Endometrial microvascular endothelial cells (primary cell): ENCODE results near the gene SPTB. TPM values are rescaled to one million over a fixed set of nuclear protein-coding genes. Genes with fewer than 3 reads are reported as not detected.

Experiments used
- in situ Hi-C: cut with HindIII; loops from 2 replicates; pipeline ENCODE4 v1.10.0; 2017; ENCODE audit warnings: low sequenced_read_pairs, low pct_unique_long_range_greater_than_20kb; ENCODE audit errors: inconsistent ontology term
- total RNA-seq: library from RNA; depleted of rRNA; stranded (reverse); fragments of >200 nt; gene quantifications from one replicate; pipeline ENCODE4 v1.2.3, GENCODE V29; 2015; ENCODE audit errors: inconsistent ontology term

The SPTB gene
- total RNA-seq, 1 donor from 2014 or later, result not detected

GRCh38 chr14:64762044-64763034 lies 117.4 kb downstream of the SPTB start:
- in situ Hi-C loops, result no loop called here

- in situ Hi-C loops, result no loop called here
Measured at GRCh38 chr14:64761441-64762043, 118.2 kb downstream of the SPTB start.

GRCh38 chr14:64760916-64761315 lies 118.8 kb downstream of the SPTB start:
- in situ Hi-C loops, result no loop called here

- in situ Hi-C loops, result no loop called here
Measured at GRCh38 chr14:64760146-64760755, 119.5 kb downstream of the SPTB start.

- in situ Hi-C loops, result no loop called here
Measured at GRCh38 chr14:64759555-64759938, 120.2 kb downstream of the SPTB start.

GRCh38 chr14:64758691-64759554 lies 120.8 kb downstream of the SPTB start:
- in situ Hi-C loops, result no loop called here

GRCh38 chr14:64758025-64758521 lies 121.6 kb downstream of the SPTB start:
- in situ Hi-C loops, result no loop called here

GRCh38 chr14:64757601-64758000 lies 122.1 kb downstream of the SPTB start:
- in situ Hi-C loops, result no loop called here

- in situ Hi-C loops, result no loop called here
Measured at GRCh38 chr14:64756712-64757111, 123.0 kb downstream of the SPTB start.

GRCh38 chr14:64755781-64756221 lies 123.9 kb downstream of the SPTB start:
- in situ Hi-C loops, result no loop called here

GRCh38 chr14:64754685-64755084 lies 125.0 kb downstream of the SPTB start:
- in situ Hi-C loops, result no loop called here

GRCh38 chr14:64753999-64754398 lies 125.7 kb downstream of the SPTB start:
- in situ Hi-C loops, result no loop called here

- in situ Hi-C loops, result no loop called here
Measured at GRCh38 chr14:64753374-64753773, 126.3 kb downstream of the SPTB start.

GRCh38 chr14:64752909-64753308 lies 126.8 kb downstream of the SPTB start:
- in situ Hi-C loops, result no loop called here

GRCh38 chr14:64748995-64749714 lies 130.6 kb downstream of the SPTB start:
- in situ Hi-C loops, result no loop called here

GRCh38 chr14:64748521-64748920 lies 131.2 kb downstream of the SPTB start:
- in situ Hi-C loops, result no loop called here

- in situ Hi-C loops, result no loop called here
Measured at GRCh38 chr14:64747327-64747726, 132.4 kb downstream of the SPTB start.
